ENCODE data around the gene EDEM3.

Gene EDEM3

DNA sequence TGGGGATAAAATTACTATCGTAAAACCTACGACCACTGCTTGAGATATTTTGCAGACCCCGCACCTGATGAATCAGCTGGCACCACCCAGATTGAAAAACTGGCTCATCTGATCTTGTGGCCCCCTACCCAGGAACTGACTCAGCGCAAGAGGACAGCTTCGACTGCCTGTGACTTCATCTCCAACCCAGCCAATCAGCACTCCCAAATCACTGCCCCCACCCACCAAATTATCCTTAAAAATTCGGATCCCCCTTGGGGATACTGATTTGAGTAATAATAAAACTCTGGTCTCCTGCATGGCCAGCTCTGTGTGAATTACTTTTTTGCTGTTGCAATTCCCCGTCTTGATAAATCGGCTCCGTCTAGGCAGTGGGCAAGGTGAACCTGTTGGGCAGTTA lies 81.4 kb downstream of the EDEM3 start:
- no peak for DNase-seq (ENCODE audit: low read depth in 2 of 3, low spot score in 1 of 3)

DNA sequence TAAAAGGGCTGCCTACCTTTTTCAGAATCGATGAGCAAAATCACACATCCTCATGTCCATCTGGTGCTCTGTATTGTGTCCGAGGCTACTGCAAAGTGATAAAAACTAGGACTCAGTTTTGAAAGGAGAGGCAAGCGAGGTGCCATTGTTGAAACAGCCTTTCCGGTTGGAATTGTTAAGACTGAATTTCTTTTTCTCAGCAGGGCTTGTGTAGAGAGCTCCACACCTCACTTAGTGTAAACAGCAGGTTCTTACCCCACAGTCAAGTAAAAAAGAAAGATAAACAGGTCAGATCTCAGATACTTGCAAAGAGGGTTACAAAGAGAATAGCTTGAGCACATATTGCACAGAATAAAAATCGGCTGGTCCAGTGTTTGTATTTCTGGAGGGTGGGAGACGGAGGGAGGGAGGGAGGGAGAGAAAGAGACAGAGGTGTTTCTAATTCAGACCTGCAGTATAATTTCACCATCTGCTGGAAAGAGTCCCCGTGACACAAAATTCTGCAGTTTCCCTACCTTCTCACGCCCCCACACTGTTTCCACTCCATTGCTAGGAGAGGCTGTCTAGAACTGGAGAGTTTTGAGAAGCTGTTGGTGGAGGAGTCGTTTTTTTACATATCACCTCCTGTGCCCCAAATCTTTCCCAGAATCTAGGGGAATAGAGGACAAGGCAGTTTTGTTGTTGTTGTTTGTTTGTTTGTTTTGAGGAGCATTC lies 82.5 kb downstream of the EDEM3 start:
- no peak for DNase-seq (ENCODE audit: low read depth in 2 of 3, low spot score in 1 of 3)

DNA sequence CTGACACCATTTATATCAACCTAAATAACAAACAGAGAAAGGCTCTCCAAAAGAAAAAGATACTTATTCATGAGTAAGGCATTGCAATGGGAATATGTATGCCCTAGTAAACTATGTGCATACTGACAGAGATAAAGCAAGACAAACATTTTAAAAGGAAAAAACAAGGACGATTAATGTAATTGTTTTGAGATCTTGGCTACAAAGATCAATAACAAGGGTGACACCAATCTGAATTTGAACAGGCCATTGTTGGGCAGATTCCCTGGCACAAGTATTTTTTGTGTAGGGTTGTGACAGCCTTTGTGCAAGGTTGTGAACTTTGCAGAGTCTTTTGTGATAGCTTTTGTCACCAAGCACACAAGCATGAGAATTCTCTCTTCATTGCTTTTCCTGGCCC lies 85.3 kb downstream of the EDEM3 start:
- DNase-seq (ENCODE audit: low read depth in 2 of 3, low spot score in 1 of 3), result no peak

DNA sequence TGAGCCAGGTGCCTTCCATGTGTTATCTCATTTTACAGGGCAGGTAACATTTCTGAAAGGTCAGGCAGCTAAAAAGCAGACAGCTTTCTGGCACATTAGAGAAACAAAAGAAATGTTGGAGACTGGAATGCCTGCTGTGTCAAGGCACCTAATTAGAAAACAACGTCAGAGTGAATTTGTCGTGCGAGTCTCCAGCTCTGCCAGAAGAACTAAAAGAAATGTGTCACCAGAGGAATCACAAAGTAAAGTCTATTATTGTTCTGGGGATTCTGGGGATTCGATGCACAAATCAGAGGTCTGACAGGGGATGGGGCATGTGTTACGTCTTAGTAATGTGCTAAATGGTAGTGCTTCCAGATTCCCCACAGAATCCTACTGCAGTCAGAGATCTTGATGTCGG lies 89.3 kb downstream of the EDEM3 start:
- DNase-seq (ENCODE audit: low read depth in 2 of 3, low spot score in 1 of 3), result no peak

DNA sequence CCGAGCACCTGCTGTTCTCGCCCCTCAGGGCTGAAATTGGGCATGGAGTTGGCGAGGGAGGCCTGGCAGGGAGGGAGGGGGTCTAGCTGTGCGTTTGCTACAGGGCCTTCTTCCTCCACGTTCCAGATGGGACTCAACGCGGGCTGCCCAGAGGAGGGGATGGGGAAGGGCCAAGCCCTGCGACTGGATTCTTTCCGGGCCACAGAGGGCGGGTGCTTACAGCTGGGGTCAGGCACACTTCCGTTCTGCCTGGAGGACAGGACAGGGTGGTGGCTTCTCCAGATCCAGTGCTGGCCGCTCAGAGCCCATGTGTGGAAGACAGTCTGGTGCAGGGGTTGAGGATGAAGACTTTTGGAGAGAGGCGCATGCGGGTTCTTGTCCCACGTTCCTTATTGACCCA lies 90.0 kb downstream of the EDEM3 start:
- no peak for DNase-seq (ENCODE audit: low read depth in 2 of 3, low spot score in 1 of 3)

DNA sequence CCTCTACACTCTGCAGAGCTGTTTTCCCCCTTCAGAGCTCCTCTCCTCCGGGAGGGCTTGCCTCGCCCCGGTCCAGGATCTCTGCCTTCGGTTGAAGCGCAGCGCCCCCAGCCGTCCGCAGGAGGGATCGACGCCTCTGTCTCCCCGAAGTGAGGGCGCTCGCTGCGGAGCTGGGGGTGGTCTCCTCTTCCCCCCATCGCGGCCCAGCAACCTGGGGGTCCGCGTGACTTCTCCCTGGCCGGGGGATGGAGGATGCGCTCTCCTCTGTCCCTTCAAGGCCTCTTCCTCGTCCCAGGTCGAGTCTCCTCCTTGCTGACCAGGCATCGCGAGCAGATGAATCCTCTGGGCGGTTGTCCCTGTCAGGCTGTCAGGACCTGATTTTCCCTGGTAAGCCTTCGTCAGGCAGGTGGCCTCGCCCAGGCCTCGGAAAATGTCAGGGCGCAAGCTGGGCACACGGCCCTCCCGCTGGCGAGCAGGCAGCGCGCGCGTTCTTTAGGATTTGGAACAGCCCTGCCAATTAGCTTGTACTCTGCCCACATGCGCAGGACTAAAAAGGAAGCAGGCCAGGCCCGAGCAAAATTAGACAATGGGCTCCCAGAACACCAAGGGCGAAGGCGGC lies 90.5 kb downstream of the EDEM3 start:
- DNase-seq (ENCODE audit: low read depth in 2 of 3, low spot score in 1 of 3), result peak; percentile 5 to 48 (median 15)

DNA sequence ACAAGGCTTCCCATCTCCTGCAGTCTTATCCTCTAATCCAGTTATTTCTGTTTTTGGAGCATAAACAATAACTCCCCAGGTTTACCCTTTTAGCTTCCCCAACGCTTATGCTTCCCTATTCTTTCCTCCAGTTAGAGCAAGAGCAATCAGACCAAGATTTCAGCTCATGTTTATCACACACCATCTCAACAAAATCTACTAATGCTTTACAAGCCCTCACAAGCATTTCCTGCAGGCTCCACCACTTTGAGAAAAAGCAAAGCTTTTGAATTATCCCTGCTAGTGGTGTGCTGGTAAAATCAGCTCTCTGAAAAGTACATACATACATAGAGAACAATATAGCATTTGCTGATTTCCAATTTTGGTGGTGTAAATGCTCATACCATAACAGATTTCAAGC lies 92.9 kb downstream of the EDEM3 start:
- no peak for DNase-seq (ENCODE audit: low read depth in 2 of 3, low spot score in 1 of 3)

DNA sequence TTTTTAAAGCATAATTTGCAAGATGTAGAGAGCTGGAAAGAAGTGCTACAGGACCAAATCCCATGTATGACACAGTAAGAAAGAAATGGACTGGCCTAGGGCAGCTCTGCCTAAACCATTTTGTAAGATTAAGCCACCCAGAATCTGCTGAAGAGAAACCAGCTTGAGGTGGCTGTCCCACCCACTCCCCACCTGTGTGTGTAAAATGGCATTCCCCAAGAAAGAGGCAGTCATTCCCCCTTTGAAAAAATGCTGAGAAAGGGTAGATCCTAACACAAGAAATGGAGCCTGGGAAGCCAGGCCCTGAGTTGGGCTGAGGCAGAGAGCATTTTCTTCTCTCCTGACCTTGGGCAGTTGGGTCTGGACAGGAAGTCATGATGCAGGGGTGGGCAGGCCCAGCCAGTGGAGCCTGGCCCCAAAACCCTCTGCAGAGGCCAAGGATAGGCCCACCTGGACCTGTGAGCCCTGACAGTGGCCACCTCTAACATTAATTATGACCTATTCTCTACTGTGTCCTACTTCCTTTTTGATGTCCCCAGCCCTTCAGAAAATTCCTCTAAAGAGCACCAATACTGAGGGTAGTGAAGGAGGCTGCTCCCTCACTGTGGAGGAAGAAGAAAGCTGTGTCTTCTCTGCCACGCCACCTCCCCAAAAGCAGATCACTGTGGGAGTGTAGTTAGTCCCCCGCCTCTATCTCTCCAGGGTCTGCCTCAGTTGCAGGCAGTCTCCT lies 94.0 kb downstream of the EDEM3 start:
- DNase-seq (ENCODE audit: low read depth in 2 of 3, low spot score in 1 of 3), result no peak

DNA sequence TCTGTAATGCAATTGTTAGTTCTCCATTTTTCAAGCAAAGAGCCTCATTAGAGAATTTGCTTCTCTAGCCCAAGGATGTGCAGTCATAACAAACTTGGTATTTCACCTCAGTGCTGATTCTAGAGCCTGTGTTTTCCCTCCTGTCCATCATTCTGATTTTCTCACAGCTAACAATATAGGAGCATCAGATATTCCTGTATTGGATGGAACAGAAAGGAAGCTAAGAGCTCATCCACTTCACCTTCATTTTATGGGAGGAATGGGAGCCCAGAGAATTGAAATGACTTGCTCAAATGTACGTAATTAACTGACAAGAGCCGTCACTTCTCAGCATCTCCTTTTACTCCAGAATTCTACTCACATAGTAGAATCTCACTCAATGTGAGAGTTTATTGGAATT lies 96.6 kb downstream of the EDEM3 start:
- DNase-seq (ENCODE audit: low read depth in 2 of 3, low spot score in 1 of 3), result no peak

DNA sequence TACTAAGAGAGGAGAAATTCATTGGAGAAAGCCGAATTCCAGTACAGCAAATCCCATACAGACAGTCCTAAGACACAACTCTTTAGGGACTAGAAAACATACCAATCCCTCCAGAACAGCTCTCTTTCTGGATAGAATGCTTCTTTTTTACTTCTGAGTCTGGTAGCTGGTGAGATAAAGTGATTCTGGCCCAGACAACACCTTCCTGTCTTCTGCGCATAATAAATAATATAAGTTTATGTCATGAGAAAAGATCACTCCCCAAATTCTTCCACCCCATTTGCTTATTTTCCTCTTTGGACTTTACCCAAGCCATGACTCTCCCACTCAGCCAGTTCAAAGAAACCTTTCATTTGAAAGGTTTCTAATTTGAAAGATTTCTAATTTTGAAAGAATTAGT lies 98.4 kb downstream of the EDEM3 start:
- DNase-seq (ENCODE audit: low read depth in 2 of 3, low spot score in 1 of 3), result no peak

DNA sequence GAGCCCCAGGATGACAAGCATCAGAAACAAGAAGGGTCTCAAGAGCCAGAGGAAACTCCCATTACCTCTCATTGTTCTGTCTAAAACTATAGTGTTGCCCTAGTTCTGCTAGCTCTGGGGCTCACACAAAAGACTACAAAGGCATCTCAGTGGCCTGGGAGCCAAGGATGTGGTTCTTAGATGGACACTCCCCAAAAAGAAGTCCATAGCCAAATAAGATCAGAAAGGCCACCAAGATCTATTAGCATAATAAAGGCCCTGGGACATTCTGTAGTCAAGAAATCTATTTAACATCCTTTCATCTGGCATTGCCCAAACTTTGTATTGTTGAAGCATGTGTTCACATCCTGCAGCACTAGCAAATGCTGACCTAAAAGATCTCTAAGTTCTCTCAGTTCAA lies 99.5 kb downstream of the EDEM3 start:
- DNase-seq (ENCODE audit: low read depth in 2 of 3, low spot score in 1 of 3), result no peak

DNA sequence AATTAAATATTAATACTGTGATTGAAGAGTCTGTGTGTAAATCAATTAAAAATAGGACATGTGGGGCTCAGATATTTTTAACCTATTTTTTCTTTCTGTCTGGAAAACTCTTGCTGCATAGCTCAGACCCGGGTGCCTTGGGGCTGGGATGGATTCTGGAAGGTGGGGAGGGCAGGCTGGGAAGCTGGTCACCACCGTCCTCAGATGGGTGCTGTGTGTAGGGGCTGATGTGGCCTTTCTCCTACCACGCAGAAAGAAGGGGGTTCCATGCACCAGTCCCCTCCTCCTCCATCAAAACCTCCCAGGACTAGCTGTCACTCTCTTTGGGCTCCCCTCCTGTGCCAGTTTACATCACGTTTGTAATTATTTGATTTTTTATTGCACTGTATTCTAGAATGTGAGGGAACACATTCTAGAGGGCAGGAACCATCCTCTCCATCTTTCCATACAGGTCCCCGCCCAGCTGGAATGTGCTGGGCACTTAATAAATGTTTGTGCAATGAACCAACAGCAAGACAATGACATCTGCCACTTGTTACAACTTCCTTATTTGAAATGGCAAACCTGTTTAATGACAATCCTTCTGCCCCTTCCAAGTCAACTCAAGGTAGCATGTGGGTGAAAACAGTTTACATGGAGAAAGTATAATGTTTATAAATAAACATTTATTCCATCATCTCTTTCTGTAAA lies 104.3 kb downstream of the EDEM3 start:
- DNase-seq (ENCODE audit: low read depth in 2 of 3, low spot score in 1 of 3), result no peak

DNA sequence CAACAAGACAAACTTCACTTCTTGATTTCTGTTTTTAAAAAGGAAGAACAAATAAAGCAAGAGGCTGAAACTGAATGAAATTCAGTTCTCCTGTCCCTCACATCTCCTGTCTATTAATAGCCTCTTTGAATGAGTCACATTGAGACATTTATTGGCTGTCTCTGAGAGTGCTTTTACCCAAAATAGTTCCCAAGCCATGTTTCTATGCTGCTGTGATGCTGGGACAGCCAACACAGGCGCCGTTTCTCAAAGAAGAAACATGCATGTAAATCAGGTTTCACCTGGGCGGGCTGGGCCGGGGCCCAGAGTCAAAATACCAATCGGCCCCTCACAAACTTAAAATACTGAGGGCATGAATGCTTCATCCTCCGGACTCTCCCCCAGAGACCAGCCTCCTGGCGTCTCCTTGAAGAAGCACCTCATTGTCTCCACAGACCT lies 105.2 kb downstream of the EDEM3 start:
- no peak for DNase-seq (ENCODE audit: low read depth in 2 of 3, low spot score in 1 of 3)

DNA sequence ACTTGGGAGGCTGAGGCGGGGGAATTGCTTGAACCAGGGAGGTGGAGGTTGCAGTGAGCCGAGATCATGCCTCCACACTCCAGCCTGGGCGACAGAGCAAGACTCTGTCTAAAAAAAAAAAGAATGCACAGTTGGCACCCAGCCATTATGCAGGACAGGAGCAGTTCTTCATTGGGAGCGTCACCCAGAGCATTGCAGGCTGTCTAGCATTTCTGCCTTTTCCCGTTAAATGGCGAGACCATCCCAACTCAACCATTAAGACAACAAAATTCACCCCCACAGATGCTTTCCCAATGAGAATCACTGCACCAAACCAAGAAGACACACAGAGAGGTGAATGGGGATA lies 105.8 kb downstream of the EDEM3 start:
- DNase-seq (ENCODE audit: low read depth in 2 of 3, low spot score in 1 of 3), result no peak

DNA sequence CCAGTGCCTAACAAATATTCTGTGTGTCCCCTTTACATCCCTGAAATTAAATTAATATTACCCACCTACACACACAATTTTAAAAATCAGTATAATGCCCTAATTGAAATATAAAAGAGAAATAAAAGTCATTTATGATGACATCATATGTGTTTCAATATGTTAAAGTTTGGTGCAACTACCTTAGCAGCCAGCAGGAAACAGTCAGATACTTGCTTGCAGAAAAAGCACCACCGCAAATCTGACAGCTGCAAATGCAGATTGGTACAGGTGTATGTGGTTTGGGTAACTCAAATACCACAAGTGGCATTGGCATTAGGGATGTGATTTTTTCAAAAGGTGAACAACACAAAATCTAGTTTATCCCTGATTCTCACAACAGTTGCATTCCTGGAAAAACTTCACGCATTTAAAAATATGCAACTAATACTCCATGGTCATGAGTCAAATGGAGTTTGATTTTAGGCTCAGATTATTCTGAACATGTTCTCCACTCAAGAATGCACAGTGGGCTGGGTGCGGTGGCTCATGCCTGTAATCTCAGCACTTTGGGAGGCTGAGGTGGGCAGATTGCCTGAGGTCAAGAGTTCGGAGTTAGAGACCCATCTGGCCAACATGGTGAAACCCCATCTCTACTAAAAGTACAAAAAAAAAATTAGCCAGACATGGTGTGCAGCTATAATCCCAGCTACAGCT lies 106.3 kb downstream of the EDEM3 start:
- DNase-seq (ENCODE audit: low read depth in 2 of 3, low spot score in 1 of 3), result no peak

DNA sequence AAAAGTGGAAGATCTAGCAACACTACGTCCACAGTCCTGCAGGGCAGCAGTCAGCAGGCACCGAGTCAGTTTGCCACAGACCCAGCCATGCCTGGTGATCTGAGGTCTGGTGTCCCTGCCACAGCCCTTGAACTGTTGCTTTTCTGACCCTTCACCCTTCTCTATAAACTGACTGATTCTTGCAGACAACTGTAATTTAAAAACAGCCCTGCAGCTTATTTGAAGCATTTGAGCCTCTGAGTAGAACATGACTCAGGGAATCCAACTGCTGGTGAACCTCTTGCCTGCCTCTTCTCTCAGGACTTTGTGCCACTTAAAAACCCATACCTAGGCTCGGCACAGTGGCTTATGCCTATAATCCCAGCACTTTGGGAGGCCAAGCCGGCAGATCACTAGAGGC lies 107.2 kb downstream of the EDEM3 start:
- DNase-seq (ENCODE audit: low read depth in 2 of 3, low spot score in 1 of 3), result no peak

DNA sequence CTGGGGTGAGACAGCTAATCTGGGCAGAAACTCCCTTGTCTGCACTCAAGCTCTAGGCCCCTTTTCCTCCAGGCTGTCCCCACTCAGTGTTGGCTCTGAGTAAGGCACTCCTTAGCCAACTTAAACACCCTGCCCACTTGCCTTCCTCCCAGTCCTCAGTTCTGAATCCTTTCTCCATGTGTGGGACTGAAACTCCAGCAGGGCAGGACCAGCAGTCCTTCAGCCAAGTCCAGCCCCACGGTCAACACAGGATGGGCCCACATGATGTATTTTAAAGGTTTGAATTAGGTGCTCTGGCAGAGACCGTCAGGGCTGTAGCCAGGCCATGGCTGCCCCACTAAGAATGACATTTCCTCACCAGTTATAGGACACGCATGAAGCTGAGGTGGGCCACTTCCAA lies 107.8 kb downstream of the EDEM3 start:
- no peak for DNase-seq (ENCODE audit: low read depth in 2 of 3, low spot score in 1 of 3)

DNA sequence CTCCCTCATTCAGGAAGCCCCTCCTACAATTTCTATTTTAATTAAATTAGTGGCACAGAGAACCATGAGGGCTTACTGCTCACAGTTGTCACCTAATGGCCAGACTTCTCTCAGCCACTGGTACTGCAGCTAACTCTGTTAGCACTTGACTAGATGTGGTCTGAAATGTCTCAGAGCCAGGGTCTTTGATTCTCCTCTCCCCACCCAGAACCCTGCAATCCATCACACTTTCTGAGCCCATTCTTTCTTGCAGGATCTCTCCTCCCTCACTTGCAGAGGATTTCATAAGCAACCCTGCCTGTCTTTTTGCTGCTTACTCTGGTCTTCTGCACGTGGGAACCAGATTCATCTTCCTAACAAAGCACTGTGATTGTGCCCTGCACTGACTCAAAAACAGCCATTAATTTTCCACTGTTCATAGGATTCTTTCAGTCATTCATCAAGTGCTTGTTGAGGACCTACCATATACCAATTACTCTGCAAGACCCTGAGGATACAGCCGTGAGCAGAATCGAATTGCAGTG lies 108.4 kb downstream of the EDEM3 start:
- no peak for DNase-seq (ENCODE audit: low read depth in 2 of 3, low spot score in 1 of 3)

DNA sequence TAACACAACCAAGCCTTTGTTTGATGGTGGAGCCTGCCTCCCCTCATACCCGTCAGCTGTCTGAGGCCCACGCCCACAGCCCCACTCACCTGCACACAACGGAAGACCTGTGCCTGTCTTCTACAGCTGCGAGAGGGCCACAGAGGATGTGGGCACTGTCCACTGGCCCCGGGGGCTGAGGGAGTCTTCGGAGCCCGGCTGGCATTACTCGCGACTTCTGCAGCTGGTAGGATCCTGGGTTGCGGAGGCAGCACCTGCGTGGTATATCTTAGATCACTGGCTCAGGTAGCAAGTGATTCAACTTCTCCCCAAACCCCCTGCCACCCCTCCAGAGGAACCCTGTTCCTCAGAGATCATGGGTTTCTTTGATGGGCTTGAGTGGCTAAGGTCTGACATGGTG lies 109.9 kb downstream of the EDEM3 start:
- no peak for DNase-seq (ENCODE audit: low read depth in 2 of 3, low spot score in 1 of 3)

DNA sequence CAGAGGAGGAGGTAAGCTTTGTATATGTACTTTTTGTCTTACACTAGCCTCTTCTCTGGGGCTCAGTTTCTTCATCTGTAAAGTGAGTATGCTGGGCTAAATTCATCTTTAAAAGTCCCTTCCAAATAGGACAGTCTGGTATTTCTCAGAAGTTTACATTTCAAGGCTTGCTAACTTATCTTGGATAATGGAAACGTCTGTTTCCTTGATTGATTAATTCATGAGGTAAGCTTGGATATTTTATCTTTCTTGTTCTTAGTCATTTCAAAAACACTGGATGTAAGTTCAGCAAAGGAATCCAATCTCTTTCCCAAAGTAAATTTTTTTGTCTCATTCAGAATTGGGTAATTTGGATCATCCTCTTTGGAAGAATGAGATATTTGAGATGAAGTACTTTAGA lies 111.0 kb downstream of the EDEM3 start:
- no peak for DNase-seq (ENCODE audit: low read depth in 2 of 3, low spot score in 1 of 3)

DNA sequence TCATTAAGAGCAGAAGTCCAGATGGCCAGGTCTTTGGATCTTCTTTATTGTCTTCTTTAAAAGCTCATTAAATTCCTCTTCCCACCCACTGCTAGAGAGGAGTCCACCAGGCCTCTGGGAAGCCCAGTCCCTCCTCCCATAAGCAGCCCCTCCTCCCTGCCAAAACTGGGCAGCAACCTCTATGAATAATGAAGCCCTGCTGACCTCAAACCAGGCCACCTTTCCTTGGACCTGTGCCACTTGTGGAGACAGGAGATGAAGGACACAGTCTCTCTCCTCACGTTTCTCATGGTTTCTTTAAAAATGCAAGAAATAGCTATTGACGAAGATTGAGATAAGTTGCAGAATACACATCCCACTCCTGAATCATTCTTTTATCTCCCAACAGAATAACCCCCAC lies 112.8 kb downstream of the EDEM3 start:
- DNase-seq (ENCODE audit: low read depth in 2 of 3, low spot score in 1 of 3), result no peak

Measured in stimulated activated CD4-positive, alpha-beta T cell treated with anti-CD3 and anti-CD28 coated beads, Interleukin-12 subunit alpha, Interleukin-12 subunit beta, amount 100 ng/mL, for 48 hours (primary cell).